CD4-positive, alpha-beta T cell treated with Interleukin-15 for 1 hour (primary cell): ENCODE measurements around the gene CLEC11A.
"Not testable (repeated sequence)": the region's sequence is repeated elsewhere in the genome, so short reads cannot be mapped to it uniquely, and the experiment has no call there.

ENCODE experiments used
- DNase-seq: peaks from one replicate; pipeline ENCODE4 v3.0.0-alpha.2; 2020

The CLEC11A gene

DNA sequence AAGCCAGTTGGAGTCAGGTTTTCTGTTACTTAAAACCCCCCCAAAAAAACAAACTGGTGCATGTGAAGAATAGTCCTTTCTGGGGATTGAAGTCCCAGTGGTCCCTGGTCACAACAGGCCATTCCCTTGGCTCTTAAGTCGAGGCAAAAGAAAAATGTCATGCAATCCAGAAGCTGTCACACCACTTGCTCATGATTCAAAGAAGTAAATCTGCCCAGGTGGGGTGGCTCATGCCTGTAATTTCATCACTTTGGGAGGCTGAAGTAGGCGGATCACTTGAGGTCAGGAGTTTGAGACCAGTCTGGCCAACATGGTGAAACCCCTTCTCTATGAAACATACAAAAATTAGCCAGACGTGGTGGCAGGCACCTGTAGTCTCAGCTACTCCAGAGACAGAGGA is 38.3 kb downstream of the CLEC11A start:
- DNase-seq, result not testable (repeated sequence)

DNA sequence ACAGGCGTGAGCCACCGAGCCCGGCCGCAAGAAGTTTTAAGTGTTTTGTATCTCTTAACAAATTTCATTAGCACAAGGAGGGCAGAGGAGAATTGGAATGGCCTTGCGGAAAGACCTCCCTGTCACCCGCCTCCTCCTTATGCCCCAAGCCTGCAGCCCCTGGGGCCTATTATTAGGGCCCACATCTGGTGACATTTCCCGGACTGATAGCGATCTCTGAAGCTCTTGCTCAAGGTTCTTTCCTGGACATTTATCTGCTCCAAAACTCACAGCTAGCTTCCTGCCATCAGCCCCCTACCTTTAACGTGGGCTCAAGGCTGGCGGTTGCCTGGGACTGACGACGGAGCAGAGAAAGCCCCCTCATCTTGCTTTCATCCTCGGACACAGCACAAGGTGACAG is 40.4 kb downstream of the CLEC11A start:
- DNase-seq, result not testable (repeated sequence)

DNA sequence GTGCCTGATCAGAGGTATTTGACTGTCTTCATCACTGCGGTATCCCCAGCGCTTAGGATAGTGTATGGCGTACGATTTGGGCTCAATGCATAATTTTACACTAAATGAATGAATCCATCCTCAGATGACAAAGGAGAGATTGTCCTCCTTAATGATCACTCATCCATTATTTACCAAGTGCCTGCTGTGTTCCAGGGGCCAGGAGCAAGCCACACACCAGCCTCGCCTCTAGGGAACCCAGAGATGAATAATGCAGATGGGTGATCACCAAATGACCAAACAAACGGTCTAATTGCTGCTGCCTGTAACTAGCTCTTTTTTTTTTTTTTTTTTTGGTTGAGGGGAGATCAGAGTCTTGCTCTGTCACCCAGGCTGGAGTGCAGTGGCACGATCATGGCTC is 41.2 kb downstream of the CLEC11A start:
- DNase-seq, result no peak

DNA sequence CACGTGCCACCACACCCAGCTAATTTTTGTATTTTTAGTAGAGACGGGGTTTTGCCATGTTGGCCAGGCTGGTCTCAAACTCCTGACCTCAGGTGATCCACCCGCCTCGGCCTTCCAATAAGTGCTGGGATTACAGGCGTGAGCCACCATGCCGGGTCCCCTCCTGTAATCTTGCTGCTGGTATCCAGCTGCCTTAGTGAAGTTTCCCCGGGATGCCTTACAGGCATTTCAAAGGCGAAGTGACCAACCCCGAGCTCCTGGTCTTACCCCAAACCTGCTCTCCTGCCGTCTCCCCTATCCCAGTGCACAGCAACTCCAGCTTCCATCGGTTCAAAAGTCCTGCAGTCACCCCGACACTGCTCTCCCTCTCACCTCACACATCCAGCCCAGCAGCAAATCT is 43.6 kb downstream of the CLEC11A start:
- not testable (repeated sequence) for DNase-seq

DNA sequence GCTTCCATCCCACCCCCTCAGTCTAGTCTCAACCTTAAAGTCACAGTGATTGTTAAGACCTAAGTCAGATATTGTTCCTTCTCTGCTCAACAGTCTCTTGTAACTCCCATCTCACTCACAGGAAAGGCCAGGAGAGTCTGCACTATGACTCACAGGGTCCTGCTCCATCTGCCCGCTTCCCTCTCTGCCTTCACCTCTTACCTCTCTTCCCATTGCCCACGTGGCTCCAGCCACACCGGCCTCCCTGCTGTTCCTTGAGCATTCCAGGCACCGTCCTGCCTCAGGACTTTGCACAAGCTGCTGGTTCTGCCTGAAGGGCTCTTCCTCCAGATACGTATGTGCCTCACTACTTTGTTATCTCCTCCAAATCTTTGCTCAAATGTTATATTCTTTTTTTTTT is 44.1 kb downstream of the CLEC11A start:
- DNase-seq, result not testable (repeated sequence)

DNA sequence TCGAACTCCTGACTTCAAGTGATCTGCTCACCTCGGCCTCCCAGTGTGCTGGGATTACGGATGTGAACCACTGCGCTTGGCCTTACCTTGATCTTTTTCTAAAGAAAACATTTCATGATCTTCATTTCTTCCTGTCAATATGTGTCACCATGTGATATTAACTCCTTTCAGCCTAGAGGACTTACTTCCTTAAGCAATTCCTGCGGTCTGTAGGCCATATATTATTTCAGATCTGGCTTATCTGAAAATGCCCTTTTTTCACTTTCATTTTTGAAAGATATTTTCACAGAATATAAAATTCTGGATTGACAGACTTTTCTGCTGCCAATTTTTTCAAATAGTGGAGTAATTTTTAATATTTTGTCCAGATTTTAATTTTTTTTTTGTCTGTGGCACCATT is 45.1 kb downstream of the CLEC11A start:
- DNase-seq, result no peak

DNA sequence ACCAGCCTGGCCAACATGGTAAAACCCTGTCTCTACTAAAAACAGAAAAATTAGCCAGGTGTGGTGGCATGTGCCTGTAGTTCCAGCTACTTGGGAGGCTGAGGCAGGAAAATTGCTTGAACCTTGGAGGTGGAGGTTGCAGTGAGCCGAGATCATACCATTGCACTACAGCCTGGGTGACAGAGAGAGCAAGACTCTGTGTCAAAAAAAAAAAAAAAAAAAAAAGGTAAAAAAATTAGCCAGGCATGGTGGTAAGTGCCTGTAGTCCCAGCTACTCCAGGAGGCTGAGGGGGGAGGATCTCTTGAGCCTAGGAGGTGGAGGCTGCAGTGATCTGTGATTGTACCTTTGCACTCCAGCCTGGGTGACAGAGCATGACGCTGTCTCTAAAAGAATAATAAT is 47.0 kb downstream of the CLEC11A start, which contains the start of gene GPR32:
Gene GPR32 (plus strand): TSS at position 301 of the 400 bp plus-strand sequence. CDS start 137 bp downstream, outside the sequence.
- DNase-seq, result not testable (repeated sequence)

DNA sequence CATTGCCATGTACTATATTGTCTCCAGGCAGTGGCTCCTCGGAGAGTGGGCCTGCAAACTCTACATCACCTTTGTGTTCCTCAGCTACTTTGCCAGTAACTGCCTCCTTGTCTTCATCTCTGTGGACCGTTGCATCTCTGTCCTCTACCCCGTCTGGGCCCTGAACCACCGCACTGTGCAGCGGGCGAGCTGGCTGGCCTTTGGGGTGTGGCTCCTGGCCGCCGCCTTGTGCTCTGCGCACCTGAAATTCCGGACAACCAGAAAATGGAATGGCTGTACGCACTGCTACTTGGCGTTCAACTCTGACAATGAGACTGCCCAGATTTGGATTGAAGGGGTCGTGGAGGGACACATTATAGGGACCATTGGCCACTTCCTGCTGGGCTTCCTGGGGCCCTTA is 47.7 kb downstream of the CLEC11A start:
- no peak for DNase-seq

DNA sequence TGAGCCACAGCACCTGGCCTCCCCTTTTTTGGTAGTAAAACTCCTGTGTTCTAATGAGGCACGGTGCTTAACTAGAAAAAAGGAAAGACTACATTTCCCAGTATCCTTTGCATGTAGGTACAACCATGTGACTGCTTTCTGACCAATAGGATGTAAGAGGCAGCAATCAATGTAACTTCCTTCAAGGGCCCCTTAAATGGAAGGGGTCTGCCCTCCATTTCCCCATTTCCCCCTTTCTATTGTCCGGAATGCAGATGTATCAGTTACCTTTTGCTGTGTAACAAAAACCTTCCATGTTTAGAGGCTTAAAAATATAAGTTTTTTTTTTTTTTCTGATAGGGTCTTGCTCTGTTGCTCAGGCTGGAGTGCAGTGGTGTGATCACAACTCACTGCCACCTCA is 49.3 kb downstream of the CLEC11A start:
- DNase-seq, result no peak

DNA sequence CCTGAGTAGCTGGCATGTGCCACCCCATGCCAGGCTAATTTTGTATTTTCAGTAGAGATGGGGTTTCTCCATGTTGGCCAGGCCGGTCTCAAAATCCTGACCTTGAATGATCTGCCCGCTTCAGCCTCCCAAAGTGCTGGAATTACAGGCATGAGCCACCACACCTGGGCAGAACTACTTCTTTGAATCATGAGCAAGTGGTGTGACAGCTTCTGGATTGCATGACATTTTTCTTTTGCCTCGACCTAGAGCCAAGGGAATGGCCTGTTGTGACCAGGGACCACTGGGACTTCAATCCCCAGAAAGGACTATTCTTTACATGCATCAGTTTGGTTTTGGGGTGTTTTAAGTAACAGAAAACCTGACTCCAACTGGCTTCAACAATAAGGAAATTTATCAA is 49.7 kb downstream of the CLEC11A start:
- not testable (repeated sequence) for DNase-seq

DNA sequence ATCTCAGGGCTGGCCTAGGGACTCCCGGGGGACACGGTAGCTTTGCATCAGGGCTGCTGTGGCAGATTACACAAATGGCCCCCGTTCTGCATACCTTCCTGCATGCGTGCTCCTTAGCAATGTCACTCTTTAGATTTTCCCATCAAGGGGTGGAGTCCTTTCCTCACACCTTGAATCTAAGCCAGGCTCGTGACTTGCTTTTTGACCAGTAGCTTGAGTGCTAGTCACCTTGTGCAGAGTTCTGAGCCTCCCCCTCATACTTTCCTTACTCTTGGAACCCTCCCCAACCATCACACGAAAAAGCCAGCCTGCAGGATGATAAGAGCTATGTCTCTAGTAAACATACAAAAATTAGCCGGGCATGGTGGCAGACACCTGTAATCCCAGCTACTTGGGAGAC is 50.3 kb downstream of the CLEC11A start:
- not testable (repeated sequence) for DNase-seq
